ENCODE results near the gene SUPT16H. TPM values are rescaled to one million over a fixed set of nuclear protein-coding genes. Genes with fewer than 3 reads are reported as not detected.

The SUPT16H gene
- polyA plus RNA-seq, 1 donor from 2014 or later: 83.4 TPM

DNA sequence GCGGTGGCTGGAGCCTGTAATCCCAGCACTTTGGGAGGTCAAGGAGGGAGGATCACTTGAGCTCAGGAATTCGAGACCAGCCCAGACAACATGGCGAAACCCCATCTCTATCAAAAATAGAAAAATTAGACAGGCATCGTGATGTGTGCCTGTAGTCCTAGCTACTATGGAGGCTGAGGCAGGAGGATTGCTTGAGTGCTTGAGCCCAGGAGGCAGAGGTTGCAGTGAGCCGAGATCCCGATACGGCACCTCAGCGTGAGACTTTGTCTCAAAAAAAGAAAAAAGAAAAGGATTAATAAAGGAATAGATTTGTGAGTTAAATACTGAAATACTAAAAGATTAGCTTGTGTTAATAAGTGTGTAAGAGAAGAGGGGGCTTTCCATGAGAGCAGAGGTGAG lies 74.6 kb downstream of the SUPT16H start:
- H3K4me2 ChIP-seq (ENCODE audit: low read length): no peak overlapping the region
- no peaks in the 10 kb centered on the region for H3K36me3 ChIP-seq (ENCODE audit: insufficient read depth, low read length)
- no peaks in the 10 kb centered on the region for H3K27me3 ChIP-seq (ENCODE audit: insufficient read depth, low read depth, low read length)
- H3K9me2 ChIP-seq (ENCODE audit: insufficient read depth, low read length): no peaks in the 10 kb centered on the region
- H3K4me3 ChIP-seq (ENCODE audit: low read length): peak overlapping the region; percentile 45
- no peaks in the 10 kb centered on the region for H3K79me2 ChIP-seq (replicated peaks; ENCODE audit: insufficient read depth, low read length)
- no peaks in the 10 kb centered on the region for H3K9me3 ChIP-seq (ENCODE audit: low read length)
- TF ChIP-seq, protein P1, sequence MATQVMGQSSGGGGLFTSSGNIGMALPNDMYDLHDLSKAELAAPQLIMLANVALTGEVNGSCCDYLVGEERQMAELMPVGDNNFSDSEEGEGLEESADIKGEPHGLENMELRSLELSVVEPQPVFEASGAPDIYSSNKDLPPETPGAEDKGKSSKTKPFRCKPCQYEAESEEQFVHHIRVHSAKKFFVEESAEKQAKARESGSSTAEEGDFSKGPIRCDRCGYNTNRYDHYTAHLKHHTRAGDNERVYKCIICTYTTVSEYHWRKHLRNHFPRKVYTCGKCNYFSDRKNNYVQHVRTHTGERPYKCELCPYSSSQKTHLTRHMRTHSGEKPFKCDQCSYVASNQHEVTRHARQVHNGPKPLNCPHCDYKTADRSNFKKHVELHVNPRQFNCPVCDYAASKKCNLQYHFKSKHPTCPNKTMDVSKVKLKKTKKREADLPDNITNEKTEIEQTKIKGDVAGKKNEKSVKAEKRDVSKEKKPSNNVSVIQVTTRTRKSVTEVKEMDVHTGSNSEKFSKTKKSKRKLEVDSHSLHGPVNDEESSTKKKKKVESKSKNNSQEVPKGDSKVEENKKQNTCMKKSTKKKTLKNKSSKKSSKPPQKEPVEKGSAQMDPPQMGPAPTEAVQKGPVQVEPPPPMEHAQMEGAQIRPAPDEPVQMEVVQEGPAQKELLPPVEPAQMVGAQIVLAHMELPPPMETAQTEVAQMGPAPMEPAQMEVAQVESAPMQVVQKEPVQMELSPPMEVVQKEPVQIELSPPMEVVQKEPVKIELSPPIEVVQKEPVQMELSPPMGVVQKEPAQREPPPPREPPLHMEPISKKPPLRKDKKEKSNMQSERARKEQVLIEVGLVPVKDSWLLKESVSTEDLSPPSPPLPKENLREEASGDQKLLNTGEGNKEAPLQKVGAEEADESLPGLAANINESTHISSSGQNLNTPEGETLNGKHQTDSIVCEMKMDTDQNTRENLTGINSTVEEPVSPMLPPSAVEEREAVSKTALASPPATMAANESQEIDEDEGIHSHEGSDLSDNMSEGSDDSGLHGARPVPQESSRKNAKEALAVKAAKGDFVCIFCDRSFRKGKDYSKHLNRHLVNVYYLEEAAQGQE (IDR thresholded peaks at IDR 0.05; ENCODE audit: borderline replicate concordance): no peak
- TF ChIP-seq TAF1 (IDR thresholded peaks at IDR 0.05; ENCODE audit: low read depth) (no peak), EP300 (conservative IDR thresholded peaks at IDR 0.05; ENCODE audit: poor library complexity, severe bottlenecking) (no peak), SMC3 (conservative IDR thresholded peaks at IDR 0.05; ENCODE audit: poor library complexity) (no peak), EZH2 (IDR thresholded peaks at IDR 0.05; ENCODE audit: borderline replicate concordance, insufficient read depth, low read length, poor library complexity, severe bottlenecking) (no peak), POLR2AphosphoS5 (IDR thresholded peaks at IDR 0.05) (no peak), MXI1 (conservative IDR thresholded peaks at IDR 0.05; ENCODE audit: poor library complexity, severe bottlenecking) (no peak), RAD21 (conservative IDR thresholded peaks at IDR 0.05) (no peak)
- TF ChIP-seq, protein P2, sequence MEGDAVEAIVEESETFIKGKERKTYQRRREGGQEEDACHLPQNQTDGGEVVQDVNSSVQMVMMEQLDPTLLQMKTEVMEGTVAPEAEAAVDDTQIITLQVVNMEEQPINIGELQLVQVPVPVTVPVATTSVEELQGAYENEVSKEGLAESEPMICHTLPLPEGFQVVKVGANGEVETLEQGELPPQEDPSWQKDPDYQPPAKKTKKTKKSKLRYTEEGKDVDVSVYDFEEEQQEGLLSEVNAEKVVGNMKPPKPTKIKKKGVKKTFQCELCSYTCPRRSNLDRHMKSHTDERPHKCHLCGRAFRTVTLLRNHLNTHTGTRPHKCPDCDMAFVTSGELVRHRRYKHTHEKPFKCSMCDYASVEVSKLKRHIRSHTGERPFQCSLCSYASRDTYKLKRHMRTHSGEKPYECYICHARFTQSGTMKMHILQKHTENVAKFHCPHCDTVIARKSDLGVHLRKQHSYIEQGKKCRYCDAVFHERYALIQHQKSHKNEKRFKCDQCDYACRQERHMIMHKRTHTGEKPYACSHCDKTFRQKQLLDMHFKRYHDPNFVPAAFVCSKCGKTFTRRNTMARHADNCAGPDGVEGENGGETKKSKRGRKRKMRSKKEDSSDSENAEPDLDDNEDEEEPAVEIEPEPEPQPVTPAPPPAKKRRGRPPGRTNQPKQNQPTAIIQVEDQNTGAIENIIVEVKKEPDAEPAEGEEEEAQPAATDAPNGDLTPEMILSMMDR (IDR thresholded peaks at IDR 0.05; ENCODE audit: poor library complexity, severe bottlenecking): no peak
- no peak overlapping the region for H3K9ac ChIP-seq (ENCODE audit: low read length)
- no peak overlapping the region for H3K27ac ChIP-seq (ENCODE audit: low read length)
- peak overlapping the region; percentile 31 for H2AFZ ChIP-seq (ENCODE audit: low read depth, low read length)
- H3F3A ChIP-seq (ENCODE audit: insufficient read depth, low read length, poor library complexity, severe bottlenecking): peaks cover 3% of the 10 kb centered on the region
- no peaks in the 10 kb centered on the region for H4K20me1 ChIP-seq (ENCODE audit: insufficient read depth)

DNA sequence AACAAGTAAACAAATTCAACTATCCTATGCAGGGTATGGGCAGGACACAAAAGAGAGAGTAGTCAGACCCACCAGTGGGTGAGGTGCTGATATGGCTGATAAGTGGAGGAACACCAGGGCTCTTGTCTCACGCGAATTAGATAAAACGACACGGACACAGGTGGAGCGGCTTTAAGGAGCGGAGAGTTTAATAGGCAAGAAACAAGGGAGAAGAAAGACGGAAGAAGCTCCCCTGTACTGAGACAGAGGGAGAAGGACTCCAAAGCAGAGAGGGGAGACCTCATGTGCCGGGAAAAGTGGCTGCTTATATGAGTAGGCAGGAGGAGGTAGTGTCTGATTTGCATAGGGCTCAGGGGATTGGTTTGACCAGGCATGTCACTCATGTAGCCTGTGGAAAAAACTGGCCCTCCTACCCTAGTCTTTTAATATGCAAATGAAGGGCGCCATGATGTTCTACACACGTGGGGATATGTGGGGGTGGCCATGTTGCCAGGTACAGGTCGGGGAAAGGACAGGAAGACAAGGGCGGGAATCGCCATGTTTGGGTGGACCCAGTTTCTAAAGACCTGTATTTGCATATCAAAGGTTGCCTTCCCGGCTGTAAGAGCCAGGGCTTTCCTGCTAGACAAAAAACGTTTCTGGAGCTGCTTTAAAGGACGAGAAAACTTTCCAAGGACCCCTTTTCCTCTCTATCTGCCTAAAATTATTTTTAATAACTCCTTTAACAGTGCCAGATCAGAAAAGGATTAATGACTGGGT lies 75.2 kb downstream of the SUPT16H start:
- Histone ChIP-seq H3K4me3 (ENCODE audit: low read length) (peak overlapping the region; percentile 53), H3K27ac (ENCODE audit: low read length) (no peak overlapping the region), H3F3A (ENCODE audit: insufficient read depth, low read length, poor library complexity, severe bottlenecking) (peaks cover 3% of the 10 kb centered on the region), H3K36me3 (ENCODE audit: insufficient read depth, low read length) (no peaks in the 10 kb centered on the region), H2AFZ (ENCODE audit: low read depth, low read length) (peak overlapping the region; percentile 31), H3K27me3 (ENCODE audit: insufficient read depth, low read depth, low read length) (no peaks in the 10 kb centered on the region), H3K9me2 (ENCODE audit: insufficient read depth, low read length) (no peaks in the 10 kb centered on the region), H3K4me2 (ENCODE audit: low read length) (no peak overlapping the region), H4K20me1 (ENCODE audit: insufficient read depth) (no peaks in the 10 kb centered on the region), H3K9ac (ENCODE audit: low read length) (no peak overlapping the region), H3K9me3 (ENCODE audit: low read length) (no peaks in the 10 kb centered on the region), H3K79me2 (replicated peaks; ENCODE audit: insufficient read depth, low read length) (no peaks in the 10 kb centered on the region)
- TF ChIP-seq EP300 (conservative IDR thresholded peaks at IDR 0.05; ENCODE audit: poor library complexity, severe bottlenecking) (no peak), MXI1 (conservative IDR thresholded peaks at IDR 0.05; ENCODE audit: poor library complexity, severe bottlenecking) (peak; percentile 68)
